Activated CD4-positive, alpha-beta T cell treated with anti-CD3 and anti-CD28 coated beads for 4 hours (primary cell): Measurements from ENCODE around the gene CLPTM1L.
"Not testable (repeated sequence)": the region's sequence is repeated elsewhere in the genome, so short reads cannot be mapped to it uniquely, and the experiment has no call there.

Experiments used
- DNase-seq, 2 donors: peaks; one replicate each; pipeline ENCODE4 v3.0.0-alpha.2; 2020

Gene CLPTM1L

GRCh38 chr5:1288439-1289335 is 56.2 kb downstream of the CLPTM1L start:
- no peak for DNase-seq

GRCh38 chr5:1285883-1286291 is 59.0 kb downstream of the CLPTM1L start:
- DNase-seq: no peak

- no peak for DNase-seq
Observed at GRCh38 chr5:1285141-1285540, 59.8 kb downstream of the CLPTM1L start.

- not testable (repeated sequence) for DNase-seq
Observed at GRCh38 chr5:1284336-1284970, 60.4 kb downstream of the CLPTM1L start.

DNA sequence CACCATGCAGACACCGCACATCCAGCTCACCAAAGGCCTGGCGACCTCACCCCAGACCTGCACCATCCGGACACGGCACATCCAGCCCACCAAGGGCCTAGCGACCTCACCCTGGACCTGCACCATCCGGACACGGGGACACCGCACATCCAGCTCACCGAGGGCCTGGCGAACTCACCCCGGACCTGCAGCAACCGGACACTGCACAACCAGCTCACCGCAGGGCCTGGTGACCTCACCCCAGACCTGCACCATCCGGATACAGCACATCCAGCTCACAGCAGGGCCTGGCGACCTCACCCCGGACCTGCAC is 61.2 kb downstream of the CLPTM1L start:
- DNase-seq: not testable (repeated sequence)

DNA sequence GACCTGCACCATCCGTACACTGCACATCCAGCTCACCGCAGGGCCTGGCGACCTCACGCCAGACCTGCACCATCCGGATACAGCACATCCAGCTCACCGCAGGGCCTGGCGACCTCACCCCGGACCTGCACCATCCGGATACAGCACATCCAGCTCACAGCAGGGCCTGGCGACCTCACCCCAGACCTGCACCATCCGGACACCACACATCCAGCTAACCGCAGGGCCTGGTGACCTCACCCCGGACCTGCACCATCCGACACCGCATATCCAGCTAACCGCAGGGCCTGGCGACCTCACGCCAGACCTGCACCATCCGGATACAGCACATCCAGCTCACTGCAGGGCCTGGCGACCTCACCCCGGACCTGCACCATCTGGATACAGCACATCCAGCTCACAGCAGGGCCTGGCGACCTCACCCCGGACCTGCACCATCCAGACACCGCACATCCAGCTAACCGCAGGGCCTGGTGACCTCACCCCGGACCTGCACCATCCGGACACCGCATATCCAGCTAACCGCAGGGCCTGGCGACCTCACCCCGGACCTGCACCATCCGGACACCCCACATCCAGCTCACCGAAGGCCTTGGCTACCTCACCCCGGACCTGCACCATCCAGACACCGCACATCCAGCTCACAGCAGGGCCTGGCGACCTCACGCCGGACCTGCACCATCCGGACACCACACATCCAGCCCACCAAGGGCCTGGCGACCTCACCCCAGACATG is 61.7 kb downstream of the CLPTM1L start:
- DNase-seq: not testable (repeated sequence)

DNA sequence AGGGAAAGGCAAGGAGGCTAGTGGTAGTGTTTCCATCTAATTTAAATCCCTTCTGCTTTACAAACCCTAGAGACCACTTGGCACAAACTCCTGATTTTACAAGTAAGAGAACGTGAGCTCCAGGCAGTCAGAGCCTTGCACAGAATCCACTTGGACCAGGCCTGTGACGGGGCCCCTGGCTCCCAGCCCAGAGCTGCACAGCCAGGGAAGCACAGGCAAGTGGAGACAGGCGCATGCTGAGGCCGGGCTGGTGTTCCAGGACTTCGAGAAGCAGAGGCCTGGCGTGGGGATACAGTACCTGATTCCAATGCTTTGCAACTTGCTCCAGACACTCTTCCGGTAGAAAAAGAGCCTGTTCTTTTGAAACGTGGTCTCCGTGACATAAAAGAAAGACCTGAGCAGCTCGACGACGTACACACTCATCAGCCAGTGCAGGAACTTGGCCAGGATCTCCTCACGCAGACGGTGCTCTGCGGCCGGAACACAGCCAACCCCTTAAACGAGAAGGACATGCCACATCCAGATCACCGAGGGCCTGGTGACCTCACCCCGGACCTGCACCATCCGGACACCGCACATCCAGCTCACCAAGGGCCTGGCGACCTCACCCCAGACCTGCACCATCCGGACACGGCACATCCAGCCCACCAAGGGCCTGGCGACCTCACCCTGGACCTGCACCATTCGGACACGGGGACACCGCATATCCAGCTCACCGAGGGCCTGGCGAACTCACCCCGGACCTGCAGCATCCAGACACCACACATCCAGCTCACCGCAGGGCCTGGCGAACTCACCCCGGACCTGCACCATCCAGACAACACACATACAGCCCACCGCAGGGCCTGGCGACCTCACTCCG is 62.5 kb downstream of the CLPTM1L start:
- DNase-seq: no peak

DNA sequence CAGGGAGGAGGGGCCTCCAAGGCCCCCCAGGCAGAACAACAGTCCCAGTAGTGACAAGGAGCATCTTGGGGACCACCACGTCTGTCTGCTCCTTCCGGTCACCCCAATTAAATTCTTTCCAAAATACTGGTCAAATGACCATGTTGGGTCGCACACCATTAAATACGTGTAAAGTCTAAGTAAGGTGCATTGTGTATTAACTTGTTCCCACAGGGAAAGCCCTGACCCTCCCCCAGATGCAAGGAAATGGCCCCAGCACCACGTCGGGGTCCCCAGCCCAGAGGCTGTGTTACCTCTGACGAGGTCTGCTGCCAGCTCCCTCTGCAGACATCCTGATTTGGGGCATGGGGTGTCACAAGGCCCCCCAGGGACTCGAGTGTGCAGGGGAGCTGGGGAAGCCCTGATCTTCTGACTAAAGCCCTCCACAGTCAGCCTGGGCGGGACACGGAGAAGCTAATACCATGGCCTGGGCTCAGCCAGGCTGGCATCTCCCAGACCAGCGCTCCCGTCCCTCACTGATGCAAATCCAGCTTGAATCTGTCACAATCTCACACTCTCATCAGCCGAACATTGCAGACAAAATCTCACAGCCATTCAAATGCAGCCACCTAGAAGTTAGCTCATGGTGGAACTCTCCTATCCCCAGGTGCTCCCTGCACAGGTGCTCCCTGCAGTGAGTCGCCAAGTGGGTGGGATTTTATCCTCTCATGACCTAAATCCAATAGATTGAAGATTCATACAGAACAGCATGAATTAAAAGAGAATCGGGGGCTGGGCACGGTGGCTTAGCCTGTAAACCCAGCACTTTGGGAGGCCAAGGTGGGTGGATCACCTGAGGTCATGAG is 63.6 kb downstream of the CLPTM1L start:
- no peak for DNase-seq

DNA sequence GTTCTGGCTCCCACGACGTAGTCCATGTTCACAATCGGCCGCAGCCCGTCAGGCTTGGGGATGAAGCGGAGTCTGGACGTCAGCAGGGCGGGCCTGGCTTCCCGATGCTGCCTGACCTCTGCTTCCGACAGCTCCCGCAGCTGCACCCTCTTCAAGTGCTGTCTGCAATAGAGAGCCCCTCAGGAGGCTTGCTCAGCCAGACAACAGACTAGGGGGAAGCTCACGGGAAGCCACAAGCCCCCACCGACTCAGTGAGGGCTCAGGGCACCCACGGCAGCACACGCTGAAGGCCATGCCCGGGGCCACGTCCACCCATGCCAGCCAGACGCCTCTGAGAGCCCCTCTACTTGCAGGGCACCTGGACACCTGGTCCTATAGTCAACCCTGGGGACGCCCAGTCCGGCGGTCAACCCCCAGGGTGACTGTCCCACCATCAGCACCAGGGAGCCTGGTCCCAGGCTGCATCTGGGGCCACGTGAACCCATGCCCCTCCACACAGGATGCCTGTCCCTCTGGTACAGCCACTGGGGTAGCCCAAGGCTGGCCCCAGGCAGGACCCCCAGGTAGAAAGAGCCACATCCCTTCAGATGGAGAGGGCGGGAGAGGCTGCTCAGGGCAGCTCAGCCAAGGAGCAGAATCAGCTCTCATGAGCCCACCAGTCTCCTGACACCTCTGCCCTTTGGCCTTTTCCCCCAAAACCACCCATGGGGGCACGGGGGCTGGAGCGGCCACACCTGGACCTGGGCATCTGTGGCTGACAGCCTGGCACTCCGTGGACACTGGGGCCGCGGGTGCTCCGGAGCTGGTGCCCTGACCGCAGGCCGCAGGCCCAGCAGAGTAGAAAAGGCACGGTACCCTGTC is 64.5 kb downstream of the CLPTM1L start:
- no peak for DNase-seq

- DNase-seq: no peak
Observed at GRCh38 chr5:1279443-1280151, 65.3 kb downstream of the CLPTM1L start.

DNA sequence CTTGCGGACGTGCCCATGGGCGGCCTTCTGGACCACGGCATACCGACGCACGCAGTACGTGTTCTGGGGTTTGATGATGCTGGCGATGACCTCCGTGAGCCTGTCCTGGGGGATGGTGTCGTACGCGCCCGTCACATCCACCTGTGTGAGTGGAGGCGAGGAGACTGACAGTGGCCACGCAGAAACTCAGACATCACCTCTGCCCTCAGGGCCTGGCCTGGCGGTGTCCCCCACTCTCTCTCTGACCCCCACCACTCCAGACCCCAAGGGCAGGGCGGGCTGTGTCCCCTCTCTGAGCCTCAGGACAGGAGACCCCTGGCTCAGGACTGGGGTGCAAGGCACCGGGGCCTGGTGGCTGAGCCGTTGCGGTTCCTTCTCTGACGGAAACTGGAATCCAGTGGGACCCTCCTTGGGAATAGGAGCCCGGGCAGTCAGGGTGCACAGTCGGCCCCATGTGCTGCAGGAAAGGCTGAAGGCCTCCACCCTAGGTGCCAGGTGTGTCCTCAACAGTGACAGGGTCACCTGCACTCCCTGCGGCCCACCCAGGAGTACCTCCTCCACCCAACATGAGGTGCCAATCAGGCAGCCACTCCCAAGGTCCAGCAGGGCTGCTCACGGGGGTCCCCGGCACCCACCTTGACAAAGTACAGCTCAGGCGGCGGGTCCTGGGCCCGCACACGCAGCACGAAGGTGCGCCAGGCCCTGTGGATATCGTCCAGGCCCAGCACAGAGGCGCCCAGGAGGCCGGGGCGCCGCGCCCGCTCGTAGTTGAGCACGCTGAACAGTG is 66.0 kb downstream of the CLPTM1L start:
- no peak for DNase-seq

DNA sequence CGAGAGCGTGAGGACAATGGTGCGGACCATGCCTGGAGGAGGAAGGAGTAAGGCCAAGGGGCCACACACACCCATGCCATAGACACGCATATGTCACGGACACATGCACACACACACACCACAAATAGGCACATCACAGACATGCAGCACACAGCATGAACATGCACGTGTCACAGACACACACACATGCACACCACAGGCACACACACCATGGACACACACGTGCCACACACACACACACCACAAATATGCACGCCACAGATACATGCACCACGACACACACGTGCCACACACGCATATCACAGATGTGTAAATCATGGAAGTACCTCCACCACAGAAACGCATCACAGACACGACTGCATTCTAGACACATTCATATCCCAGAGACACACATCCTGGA is 66.7 kb downstream of the CLPTM1L start:
- no peak for DNase-seq

DNA sequence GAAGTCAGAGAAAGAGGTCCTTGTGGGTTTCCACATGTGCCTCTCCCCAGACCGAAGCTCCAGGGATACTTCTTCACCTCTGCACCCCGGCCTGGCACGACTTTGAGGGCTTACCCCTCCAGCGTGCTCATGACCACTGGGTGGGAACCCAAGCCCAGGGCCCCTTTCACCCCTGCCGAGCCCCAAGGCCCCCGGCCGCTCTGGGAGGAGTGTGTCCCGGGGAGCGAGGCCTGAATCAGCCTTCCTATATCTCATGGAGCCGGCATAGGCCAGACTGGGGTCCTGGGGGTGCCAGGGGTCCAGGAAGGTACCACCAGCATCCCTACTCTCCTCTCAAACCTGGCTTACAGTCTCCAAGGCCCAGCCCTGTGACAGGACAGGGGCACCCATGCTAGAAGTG is 67.1 kb downstream of the CLPTM1L start:
- DNase-seq: no peak

GRCh38 chr5:1277331-1277730 is 67.6 kb downstream of the CLPTM1L start:
- no peak for DNase-seq

GRCh38 chr5:1276930-1277329 is 68.0 kb downstream of the CLPTM1L start:
- DNase-seq: no peak

- DNase-seq: not testable (repeated sequence)
Observed at GRCh38 chr5:1275397-1276391, 69.2 kb downstream of the CLPTM1L start.

- DNase-seq: no peak
Observed at GRCh38 chr5:1274471-1274870, 70.4 kb downstream of the CLPTM1L start.

DNA sequence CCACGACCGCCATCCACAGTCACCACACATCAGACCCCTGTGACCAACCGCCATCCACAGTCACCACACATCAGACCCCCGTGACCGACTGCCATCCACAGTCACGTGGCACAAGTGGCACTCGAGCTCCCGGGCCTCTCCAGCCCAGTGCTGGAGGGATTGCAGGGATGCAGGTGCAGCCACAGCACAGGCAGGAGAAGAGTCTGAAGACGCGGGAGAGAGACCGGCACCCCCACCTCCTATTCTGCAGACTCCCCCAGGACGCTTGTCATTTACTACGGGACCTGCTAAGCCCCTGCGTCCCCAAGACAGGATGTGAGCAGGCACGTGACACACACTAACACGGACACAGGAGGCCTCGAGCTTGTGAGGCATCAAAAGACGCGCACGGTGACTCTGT is 71.2 kb downstream of the CLPTM1L start:
- no peak for DNase-seq
